ENCODE results near the gene ANXA5. TPM values are rescaled to one million over a fixed set of nuclear protein-coding genes. Genes with fewer than 3 reads are reported as not detected.
A peak's percentile ranks its signal among the peaks of the same experiment; 100 is the strongest.

ANXA5 gene
- total RNA-seq, 2 experiments from 2014 or later = 28.9 to 40.1 TPM

- H3K9me3 ChIP-seq (ENCODE audit: low read length) = no peaks in the 10 kb centered on the region
Measured at GRCh38 chr4:121698236-121698671, 1.5 kb upstream of the ANXA5 start.

GRCh38 chr4:121697564-121697963 lies 784 bp upstream of the ANXA5 start:
- intact Hi-C loops (cut with micrococcal nuclease; ENCODE audit: unreplicated experiment) = no loop called here
- Histone ChIP-seq H4K20me1 (ENCODE audit: insufficient read depth, low read length) (no peaks in the 10 kb centered on the region), H2AFZ (ENCODE audit: low read length) (peak overlapping the region; percentile 28; the same call in 1 of the 2 replicates), H3K9me2 (ENCODE audit: insufficient read depth, low read length) (no peaks in the 10 kb centered on the region), H3K79me2 (ENCODE audit: insufficient read depth, low read depth, low read length) (no peaks in the 10 kb centered on the region; the same call in 1 of the 2 replicates), H3K4me2 (ENCODE audit: low read length) (peak overlapping the region; percentile 78), H3K9me3 (ENCODE audit: low read length) (no peaks in the 10 kb centered on the region), H3K36me3 (ENCODE audit: insufficient read depth, low read length) (no peaks in the 10 kb centered on the region), H3K4me1 (ENCODE audit: insufficient read depth, low read length, poor library complexity, severe bottlenecking) (peaks cover 5% of the 10 kb centered on the region), H3K27ac (ENCODE audit: low read depth, low read length, poor library complexity, severe bottlenecking) (no peak overlapping the region), H3K4me3 (ENCODE audit: low read depth, low read length, poor library complexity, severe bottlenecking) (peak overlapping the region; percentile 74)
- ChIA-PET CTCF (ENCODE audit: unreplicated experiment) (no interaction called here), POLR2A (no interaction called here)
- TF ChIP-seq EZH2phosphoT487 (IDR thresholded peaks at IDR 0.05; ENCODE audit: borderline replicate concordance, low read depth, low read length) (no peak), CTCF (conservative IDR thresholded peaks at IDR 0.05; ENCODE audit: low read length) (no peak)
- DNase-seq (ENCODE audit: low spot score) = no peak
- BruUV-seq (replicated peaks) = no TSS peak

More at GRCh38 chr4:121698236-121698671, 1.5 kb upstream of the ANXA5 start:
- no peak for TF ChIP-seq EZH2phosphoT487 (IDR thresholded peaks at IDR 0.05; ENCODE audit: borderline replicate concordance, low read depth, low read length)
- no peak for TF ChIP-seq CTCF (conservative IDR thresholded peaks at IDR 0.05; ENCODE audit: low read length)
- H2AFZ ChIP-seq (ENCODE audit: low read length) = no peak overlapping the region
- CTCF ChIA-PET (ENCODE audit: unreplicated experiment) = no interaction called here
- H3K4me3 ChIP-seq (ENCODE audit: low read depth, low read length, poor library complexity, severe bottlenecking) = no peak overlapping the region
- no TSS peak for BruUV-seq (replicated peaks)
- no peak overlapping the region for H3K27ac ChIP-seq (ENCODE audit: low read depth, low read length, poor library complexity, severe bottlenecking)
- no peaks in the 10 kb centered on the region for H3K36me3 ChIP-seq (ENCODE audit: insufficient read depth, low read length)
- no peaks in the 10 kb centered on the region for H3K9me2 ChIP-seq (ENCODE audit: insufficient read depth, low read length)
- no peaks in the 10 kb centered on the region for H4K20me1 ChIP-seq (ENCODE audit: insufficient read depth, low read length)
- POLR2A ChIA-PET = no interaction called here
- intact Hi-C loops (cut with micrococcal nuclease; ENCODE audit: unreplicated experiment) = no loop called here
- no peaks in the 10 kb centered on the region; the same call in 1 of the 2 replicates for H3K79me2 ChIP-seq (ENCODE audit: insufficient read depth, low read depth, low read length)
- peaks cover 5% of the 10 kb centered on the region for H3K4me1 ChIP-seq (ENCODE audit: insufficient read depth, low read length, poor library complexity, severe bottlenecking)
- DNase-seq (ENCODE audit: low spot score) = no peak
- H3K4me2 ChIP-seq (ENCODE audit: low read length) = no peak overlapping the region

GRCh38 chr4:121696170-121696580 lies 605 bp downstream of the ANXA5 start:
- Histone ChIP-seq H3K9me2 (ENCODE audit: insufficient read depth, low read length) (no peaks in the 10 kb centered on the region), H4K20me1 (ENCODE audit: insufficient read depth, low read length) (no peaks in the 10 kb centered on the region), H3K36me3 (ENCODE audit: insufficient read depth, low read length) (no peaks in the 10 kb centered on the region), H3K4me2 (ENCODE audit: low read length) (peak overlapping the region; percentile 78), H3K27ac (ENCODE audit: low read depth, low read length, poor library complexity, severe bottlenecking) (peak overlapping the region; percentile 10), H3K4me3 (ENCODE audit: low read depth, low read length, poor library complexity, severe bottlenecking) (peak overlapping the region; percentile 74), H2AFZ (ENCODE audit: low read length) (peak overlapping the region; percentile 28; the same call in 1 of the 2 replicates), H3K4me1 (ENCODE audit: insufficient read depth, low read length, poor library complexity, severe bottlenecking) (peaks cover 5% of the 10 kb centered on the region), H3K79me2 (ENCODE audit: insufficient read depth, low read depth, low read length) (no peaks in the 10 kb centered on the region; the same call in 1 of the 2 replicates), H3K9me3 (ENCODE audit: low read length) (no peaks in the 10 kb centered on the region)
- POLR2A ChIA-PET = interaction anchor here (0.6 to 1.0 kb wide), 5 partner anchors 9 to 1556 kb away, joined by 3 to 4 read pairs (median 3); no protein-coding TSS in a partner anchor
- CTCF ChIA-PET (ENCODE audit: unreplicated experiment) = no interaction called here
- DNase-seq (ENCODE audit: low spot score) = peak; percentile 39
- intact Hi-C loops (cut with micrococcal nuclease; ENCODE audit: unreplicated experiment) = no loop called here
- BruUV-seq (replicated peaks) = no TSS peak
- TF ChIP-seq EZH2phosphoT487 (IDR thresholded peaks at IDR 0.05; ENCODE audit: borderline replicate concordance, low read depth, low read length) = no peak
- no peak for TF ChIP-seq CTCF (conservative IDR thresholded peaks at IDR 0.05; ENCODE audit: low read length)

Measured in OCI-LY7 (cell line).